Neural cell (in vitro differentiated cells): ENCODE data around the gene RALA.

Experiments
- EP300 ChIP-seq: fragments of 450-650 bp; conservative IDR thresholded peaks from 2 replicates; pipeline ENCODE4 v1.6.1; 2014; ENCODE audit warnings: antibody characterized with exemption, mild to moderate bottlenecking, moderate library complexity; ENCODE audit not compliant: poor library complexity, severe bottlenecking
- EZH2 ChIP-seq: fragments of 200-600, 300-800 bp; shearing (Covaris generic), sonication (generic); IDR thresholded peaks from 2 replicates; pipeline ENCODE4 v1.6.1; 2014; ENCODE audit warnings: antibody characterized with exemption, low read length, borderline replicate concordance, mild to moderate bottlenecking; ENCODE audit not compliant: insufficient read depth, poor library complexity, severe bottlenecking
- MXI1 ChIP-seq: fragments of 450-650 bp; conservative IDR thresholded peaks from 2 replicates; pipeline ENCODE4 v1.6.1; 2014; ENCODE audit warnings: antibody characterized with exemption, mild to moderate bottlenecking; ENCODE audit not compliant: poor library complexity, severe bottlenecking
- POLR2AphosphoS5 ChIP-seq: IDR thresholded peaks from 2 replicates; pipeline ENCODE4 v1.6.1; 2012
- RAD21 ChIP-seq: fragments of 450-650 bp; conservative IDR thresholded peaks from 2 replicates; pipeline ENCODE4 v1.6.1; 2014; ENCODE audit warnings: antibody characterized with exemption, mild to moderate bottlenecking, moderate library complexity
- SMC3 ChIP-seq: fragments of 450-650 bp; conservative IDR thresholded peaks from 2 replicates; pipeline ENCODE4 v1.6.1; 2014; ENCODE audit warnings: antibody characterized with exemption, mild to moderate bottlenecking, moderate library complexity; ENCODE audit not compliant: poor library complexity
- TAF1 ChIP-seq: IDR thresholded peaks from 2 replicates; pipeline ENCODE4 v1.6.1; 2012; ENCODE audit warnings: low read depth
- TF ChIP-seq, protein P1 (sequence below): fragments of 450-650 bp; IDR thresholded peaks from 2 replicates; pipeline ENCODE4 v1.5.1; 2014; ENCODE audit warnings: antibody characterized with exemption, mild to moderate bottlenecking, moderate library complexity; ENCODE audit not compliant: poor library complexity, severe bottlenecking
- TF ChIP-seq, protein P2 (sequence below): IDR thresholded peaks from 2 replicates; pipeline ENCODE4 v1.6.1; 2012; ENCODE audit warnings: borderline replicate concordance

DNA sequence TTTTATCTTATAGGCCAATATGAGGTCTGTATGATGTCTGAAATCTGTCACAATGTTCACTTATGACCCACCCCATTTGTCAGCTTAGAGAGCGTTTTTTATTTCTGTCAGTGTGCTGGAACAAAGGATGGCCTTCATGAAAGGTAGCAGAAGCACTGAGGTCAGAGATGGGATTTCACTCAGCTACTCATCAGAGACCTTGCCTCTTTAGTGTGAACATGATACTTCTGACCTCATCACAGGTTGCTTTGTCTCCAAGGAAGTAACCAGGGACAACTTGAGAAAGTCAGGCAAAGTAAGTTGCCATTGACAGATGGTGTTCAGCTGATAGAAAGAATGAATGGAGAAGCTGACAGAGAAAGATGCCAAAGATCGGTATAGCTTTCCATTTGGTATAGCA is 40.8 kb upstream of the RALA start:
- TF ChIP-seq MXI1, result no peak
- no peak for TF ChIP-seq SMC3
- TF ChIP-seq, protein P1, sequence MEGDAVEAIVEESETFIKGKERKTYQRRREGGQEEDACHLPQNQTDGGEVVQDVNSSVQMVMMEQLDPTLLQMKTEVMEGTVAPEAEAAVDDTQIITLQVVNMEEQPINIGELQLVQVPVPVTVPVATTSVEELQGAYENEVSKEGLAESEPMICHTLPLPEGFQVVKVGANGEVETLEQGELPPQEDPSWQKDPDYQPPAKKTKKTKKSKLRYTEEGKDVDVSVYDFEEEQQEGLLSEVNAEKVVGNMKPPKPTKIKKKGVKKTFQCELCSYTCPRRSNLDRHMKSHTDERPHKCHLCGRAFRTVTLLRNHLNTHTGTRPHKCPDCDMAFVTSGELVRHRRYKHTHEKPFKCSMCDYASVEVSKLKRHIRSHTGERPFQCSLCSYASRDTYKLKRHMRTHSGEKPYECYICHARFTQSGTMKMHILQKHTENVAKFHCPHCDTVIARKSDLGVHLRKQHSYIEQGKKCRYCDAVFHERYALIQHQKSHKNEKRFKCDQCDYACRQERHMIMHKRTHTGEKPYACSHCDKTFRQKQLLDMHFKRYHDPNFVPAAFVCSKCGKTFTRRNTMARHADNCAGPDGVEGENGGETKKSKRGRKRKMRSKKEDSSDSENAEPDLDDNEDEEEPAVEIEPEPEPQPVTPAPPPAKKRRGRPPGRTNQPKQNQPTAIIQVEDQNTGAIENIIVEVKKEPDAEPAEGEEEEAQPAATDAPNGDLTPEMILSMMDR, result no peak
- TF ChIP-seq EZH2, result no peak
- TF ChIP-seq RAD21, result no peak
- no peak for TF ChIP-seq EP300
- TF ChIP-seq POLR2AphosphoS5, result no peak
- TF ChIP-seq, protein P2, sequence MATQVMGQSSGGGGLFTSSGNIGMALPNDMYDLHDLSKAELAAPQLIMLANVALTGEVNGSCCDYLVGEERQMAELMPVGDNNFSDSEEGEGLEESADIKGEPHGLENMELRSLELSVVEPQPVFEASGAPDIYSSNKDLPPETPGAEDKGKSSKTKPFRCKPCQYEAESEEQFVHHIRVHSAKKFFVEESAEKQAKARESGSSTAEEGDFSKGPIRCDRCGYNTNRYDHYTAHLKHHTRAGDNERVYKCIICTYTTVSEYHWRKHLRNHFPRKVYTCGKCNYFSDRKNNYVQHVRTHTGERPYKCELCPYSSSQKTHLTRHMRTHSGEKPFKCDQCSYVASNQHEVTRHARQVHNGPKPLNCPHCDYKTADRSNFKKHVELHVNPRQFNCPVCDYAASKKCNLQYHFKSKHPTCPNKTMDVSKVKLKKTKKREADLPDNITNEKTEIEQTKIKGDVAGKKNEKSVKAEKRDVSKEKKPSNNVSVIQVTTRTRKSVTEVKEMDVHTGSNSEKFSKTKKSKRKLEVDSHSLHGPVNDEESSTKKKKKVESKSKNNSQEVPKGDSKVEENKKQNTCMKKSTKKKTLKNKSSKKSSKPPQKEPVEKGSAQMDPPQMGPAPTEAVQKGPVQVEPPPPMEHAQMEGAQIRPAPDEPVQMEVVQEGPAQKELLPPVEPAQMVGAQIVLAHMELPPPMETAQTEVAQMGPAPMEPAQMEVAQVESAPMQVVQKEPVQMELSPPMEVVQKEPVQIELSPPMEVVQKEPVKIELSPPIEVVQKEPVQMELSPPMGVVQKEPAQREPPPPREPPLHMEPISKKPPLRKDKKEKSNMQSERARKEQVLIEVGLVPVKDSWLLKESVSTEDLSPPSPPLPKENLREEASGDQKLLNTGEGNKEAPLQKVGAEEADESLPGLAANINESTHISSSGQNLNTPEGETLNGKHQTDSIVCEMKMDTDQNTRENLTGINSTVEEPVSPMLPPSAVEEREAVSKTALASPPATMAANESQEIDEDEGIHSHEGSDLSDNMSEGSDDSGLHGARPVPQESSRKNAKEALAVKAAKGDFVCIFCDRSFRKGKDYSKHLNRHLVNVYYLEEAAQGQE, result no peak
- no peak for TF ChIP-seq TAF1
